Activated CD8-positive, alpha-beta memory T cell treated with anti-CD3 and anti-CD28 coated beads for 36 hours (primary cell): ENCODE results near the gene FGF7. TPM values are rescaled to one million over a fixed set of nuclear protein-coding genes. Genes with fewer than 3 reads are reported as not detected.
"Not testable (repeated sequence)": the region's sequence is repeated elsewhere in the genome, so short reads cannot be mapped to it uniquely, and the experiment has no call there.

Experiments
- CTCF ChIA-PET: fragments of 350-600 bp; sonication (Branson Sonifier 250); formaldehyde crosslinking; loops from one replicate; lab custom pipeline; 2021; ENCODE audit warnings: antibody characterized with exemption; lab: Charles Lee
- POLR2A ChIA-PET: fragments of 350-600 bp; sonication (Branson Sonifier 250); formaldehyde crosslinking; loops from one replicate; lab custom pipeline; 2021; ENCODE audit warnings: antibody characterized with exemption; lab: Charles Lee
- total RNA-seq, 2 experiments: library from RNA; stranded (reverse); gene quantifications; one replicate each; pipeline ENCODE4 v1.2.3, GENCODE V29; 2021

Gene FGF7
- total RNA-seq, 2 experiments from 2014 or later = not detected

GRCh38 chr15:49478982-49479381, 55.9 kb downstream of the FGF7 start:
- POLR2A ChIA-PET = interaction anchor here (0.7 kb wide), 1 partner anchor 434 kb away, joined by 3 read pairs; no protein-coding TSS in a partner anchor
- CTCF ChIA-PET = not testable (repeated sequence)

GRCh38 chr15:49485401-49485800, 62.4 kb downstream of the FGF7 start:
- POLR2A ChIA-PET, CTCF ChIA-PET: not testable (repeated sequence)

- CTCF ChIA-PET = no interaction called here
- POLR2A ChIA-PET = no interaction called here
Measured at GRCh38 chr15:49490966-49491365, 67.9 kb downstream of the FGF7 start.

- CTCF ChIA-PET = no interaction called here
- POLR2A ChIA-PET = no interaction called here
Measured at GRCh38 chr15:49492151-49492550, 69.1 kb downstream of the FGF7 start.

GRCh38 chr15:49492830-49493229, 69.8 kb downstream of the FGF7 start:
- CTCF ChIA-PET = no interaction called here
- POLR2A ChIA-PET = no interaction called here

- ChIA-PET POLR2A (no interaction called here), CTCF (no interaction called here)
Measured at GRCh38 chr15:49494842-49495241, 71.8 kb downstream of the FGF7 start.

GRCh38 chr15:49495993-49496753, 73.1 kb downstream of the FGF7 start:
- POLR2A ChIA-PET = no interaction called here
- CTCF ChIA-PET = no interaction called here

GRCh38 chr15:49501586-49501985, 78.5 kb downstream of the FGF7 start:
- ChIA-PET POLR2A (no interaction called here), CTCF (no interaction called here)

GRCh38 chr15:49506341-49506740, 83.3 kb downstream of the FGF7 start:
- ChIA-PET POLR2A (no interaction called here), CTCF (no interaction called here)

GRCh38 chr15:49507261-49507660, 84.2 kb downstream of the FGF7 start:
- ChIA-PET CTCF (no interaction called here), POLR2A (no interaction called here)

GRCh38 chr15:49512739-49513138, 89.7 kb downstream of the FGF7 start:
- POLR2A ChIA-PET, CTCF ChIA-PET: not testable (repeated sequence)

- ChIA-PET POLR2A (no interaction called here), CTCF (no interaction called here)
Measured at GRCh38 chr15:49521802-49522201, 98.8 kb downstream of the FGF7 start.

- ChIA-PET POLR2A (no interaction called here), CTCF (no interaction called here)
Measured at GRCh38 chr15:49528289-49528688, 105.2 kb downstream of the FGF7 start.

GRCh38 chr15:49530092-49530491, 107.0 kb downstream of the FGF7 start:
- POLR2A ChIA-PET = no interaction called here

More at GRCh38 chr15:49530092-49530491, 107.0 kb downstream of the FGF7 start:
- CTCF ChIA-PET = no interaction called here

Other genes with a start within 250 kb of the FGF7 start
- 1 to 10 TPM; 3.0 to 3.8 TPM for gene FAM227B, start 197.6 kb downstream of the FGF7 start, total RNA-seq
- 10 to 100 TPM; 21.9 to 23.4 TPM for gene DTWD1, start 197.8 kb downstream of the FGF7 start, total RNA-seq